ENCODE data around the gene ADTRP.

DNA sequence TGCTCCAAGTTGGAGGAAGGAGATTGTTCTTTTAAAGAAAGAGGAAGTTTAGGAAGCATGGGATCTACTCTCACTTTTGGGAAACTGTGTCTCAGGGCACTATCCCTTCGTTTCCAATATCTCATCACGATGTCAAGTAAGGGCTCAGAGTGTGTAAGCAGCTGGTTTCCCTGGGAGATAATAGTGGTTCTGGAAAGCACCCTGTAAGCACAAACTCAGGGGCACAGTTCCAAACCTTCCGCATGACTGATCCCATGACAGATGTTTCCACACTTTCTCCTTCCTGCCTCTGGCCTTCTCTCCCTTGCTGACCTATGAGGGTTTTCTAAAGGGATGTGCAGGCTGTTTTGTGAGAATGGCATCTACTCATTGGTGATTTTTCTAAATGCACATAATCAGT lies 33.9 kb downstream of the ADTRP start:
- TF ChIP-seq, protein P1, sequence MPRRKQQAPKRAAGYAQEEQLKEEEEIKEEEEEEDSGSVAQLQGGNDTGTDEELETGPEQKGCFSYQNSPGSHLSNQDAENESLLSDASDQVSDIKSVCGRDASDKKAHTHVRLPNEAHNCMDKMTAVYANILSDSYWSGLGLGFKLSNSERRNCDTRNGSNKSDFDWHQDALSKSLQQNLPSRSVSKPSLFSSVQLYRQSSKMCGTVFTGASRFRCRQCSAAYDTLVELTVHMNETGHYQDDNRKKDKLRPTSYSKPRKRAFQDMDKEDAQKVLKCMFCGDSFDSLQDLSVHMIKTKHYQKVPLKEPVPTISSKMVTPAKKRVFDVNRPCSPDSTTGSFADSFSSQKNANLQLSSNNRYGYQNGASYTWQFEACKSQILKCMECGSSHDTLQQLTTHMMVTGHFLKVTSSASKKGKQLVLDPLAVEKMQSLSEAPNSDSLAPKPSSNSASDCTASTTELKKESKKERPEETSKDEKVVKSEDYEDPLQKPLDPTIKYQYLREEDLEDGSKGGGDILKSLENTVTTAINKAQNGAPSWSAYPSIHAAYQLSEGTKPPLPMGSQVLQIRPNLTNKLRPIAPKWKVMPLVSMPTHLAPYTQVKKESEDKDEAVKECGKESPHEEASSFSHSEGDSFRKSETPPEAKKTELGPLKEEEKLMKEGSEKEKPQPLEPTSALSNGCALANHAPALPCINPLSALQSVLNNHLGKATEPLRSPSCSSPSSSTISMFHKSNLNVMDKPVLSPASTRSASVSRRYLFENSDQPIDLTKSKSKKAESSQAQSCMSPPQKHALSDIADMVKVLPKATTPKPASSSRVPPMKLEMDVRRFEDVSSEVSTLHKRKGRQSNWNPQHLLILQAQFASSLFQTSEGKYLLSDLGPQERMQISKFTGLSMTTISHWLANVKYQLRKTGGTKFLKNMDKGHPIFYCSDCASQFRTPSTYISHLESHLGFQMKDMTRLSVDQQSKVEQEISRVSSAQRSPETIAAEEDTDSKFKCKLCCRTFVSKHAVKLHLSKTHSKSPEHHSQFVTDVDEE (CRISPR knock-in tag; IDR thresholded peaks at IDR 0.05): no peak
- TF ChIP-seq ARNTL (CRISPR knock-in tag; IDR thresholded peaks at IDR 0.05; ENCODE audit: borderline replicate concordance, low read depth) (no peak), ZFP3 (CRISPR knock-in tag; IDR thresholded peaks at IDR 0.05) (no peak)

All from SK-N-SH treated with all-trans-retinoic acid at 6 μM for 48 hours (cell line).